Kidney epithelial cell (primary cell): Measurements from ENCODE around the gene DMKN. TPM values are rescaled to one million over a fixed set of nuclear protein-coding genes. Genes with fewer than 3 reads are reported as not detected.
A peak's percentile ranks its signal among the peaks of the same experiment; 100 is the strongest.

ENCODE experiments used
- DNase-seq: peaks from one replicate; pipeline ENCODE4 v3.0.0-alpha.2; 2010; ENCODE audit warnings: low read depth
- H3K27me3 ChIP-seq: 2 replicates; pipeline ENCODE4 v1.6.0; 2011; ENCODE audit warnings: low read length; ENCODE audit not compliant: control insufficient read depth, insufficient read depth
- H3K36me3 ChIP-seq: 2 replicates; pipeline ENCODE4 v1.5.1; 2011; ENCODE audit warnings: low read length; ENCODE audit not compliant: control insufficient read depth, insufficient read depth
- H3K4me3 ChIP-seq: 2 replicates; pipeline ENCODE4 v1.5.1; 2011; ENCODE audit warnings: low read depth, mild to moderate bottlenecking, control low read depth, low read length
- total RNA-seq: library from RNA; depleted of rRNA; stranded (reverse); fragments of >200 nt; gene quantifications from 2 replicates; pipeline ENCODE4 v1.2.3, GENCODE V29; 2015
- TF ChIP-seq, protein P1 (sequence below): IDR thresholded peaks from 2 replicates; pipeline ENCODE4 v1.5.1; 2011; ENCODE audit warnings: mild to moderate bottlenecking, moderate library complexity, low read length, control low read depth, inconsistent platforms; ENCODE audit not compliant: insufficient read depth, poor library complexity, severe bottlenecking

Gene DMKN
- total RNA-seq, 1 donor from 2014 or later, result 266 TPM

- DNase-seq, result peak; percentile 29
- Histone ChIP-seq H3K36me3 (no peaks in the 10 kb centered on the region), H3K4me3 (peak overlapping the region; percentile 45), H3K27me3 (peaks cover 11% of the 10 kb centered on the region)
- TF ChIP-seq, protein P1, sequence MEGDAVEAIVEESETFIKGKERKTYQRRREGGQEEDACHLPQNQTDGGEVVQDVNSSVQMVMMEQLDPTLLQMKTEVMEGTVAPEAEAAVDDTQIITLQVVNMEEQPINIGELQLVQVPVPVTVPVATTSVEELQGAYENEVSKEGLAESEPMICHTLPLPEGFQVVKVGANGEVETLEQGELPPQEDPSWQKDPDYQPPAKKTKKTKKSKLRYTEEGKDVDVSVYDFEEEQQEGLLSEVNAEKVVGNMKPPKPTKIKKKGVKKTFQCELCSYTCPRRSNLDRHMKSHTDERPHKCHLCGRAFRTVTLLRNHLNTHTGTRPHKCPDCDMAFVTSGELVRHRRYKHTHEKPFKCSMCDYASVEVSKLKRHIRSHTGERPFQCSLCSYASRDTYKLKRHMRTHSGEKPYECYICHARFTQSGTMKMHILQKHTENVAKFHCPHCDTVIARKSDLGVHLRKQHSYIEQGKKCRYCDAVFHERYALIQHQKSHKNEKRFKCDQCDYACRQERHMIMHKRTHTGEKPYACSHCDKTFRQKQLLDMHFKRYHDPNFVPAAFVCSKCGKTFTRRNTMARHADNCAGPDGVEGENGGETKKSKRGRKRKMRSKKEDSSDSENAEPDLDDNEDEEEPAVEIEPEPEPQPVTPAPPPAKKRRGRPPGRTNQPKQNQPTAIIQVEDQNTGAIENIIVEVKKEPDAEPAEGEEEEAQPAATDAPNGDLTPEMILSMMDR, result peak; percentile 93
Observed at GRCh38 chr19:35509861-35510625, 3.4 kb downstream of the DMKN start.

DNA sequence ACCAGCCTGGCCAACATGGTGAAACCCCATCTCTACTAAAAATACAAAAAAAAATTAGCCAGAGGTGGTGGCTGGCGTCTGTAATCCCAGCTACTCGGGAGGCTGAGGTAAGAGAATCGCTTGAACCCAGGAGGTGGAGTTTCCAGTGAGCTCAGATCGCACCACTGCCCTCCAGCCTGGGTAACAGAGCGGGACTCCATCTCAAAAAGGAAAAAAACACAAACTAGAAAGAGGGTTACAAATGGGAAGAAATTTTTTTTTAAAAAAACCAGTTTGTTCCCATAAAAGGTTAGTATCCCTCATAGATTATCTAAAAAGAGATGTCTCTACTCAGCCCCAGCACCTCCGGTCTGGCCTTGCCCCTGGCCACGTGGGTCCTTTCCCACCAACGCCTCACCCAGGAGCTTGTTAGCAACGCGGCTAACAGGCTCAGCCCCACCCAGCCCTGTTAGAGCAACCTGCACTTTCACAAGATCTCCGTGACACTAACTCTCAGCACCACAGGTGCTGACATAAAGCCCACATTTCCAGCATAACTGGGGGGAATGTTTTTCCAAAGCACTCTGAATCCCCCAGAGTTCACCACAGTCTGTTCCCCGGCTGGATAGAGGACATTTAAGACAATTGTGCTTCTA is 4.3 kb downstream of the DMKN start:
- DNase-seq, result peak; percentile 34
- Histone ChIP-seq H3K4me3 (peak overlapping the region; percentile 45), H3K27me3 (peaks cover 6% of the 10 kb centered on the region), H3K36me3 (no peaks in the 10 kb centered on the region)
- TF ChIP-seq, protein P1, result no peak

GRCh38 chr19:35508129-35508528 is 5.3 kb downstream of the DMKN start:
- no peak for DNase-seq
- TF ChIP-seq, protein P1, result no peak
- no peaks in the 10 kb centered on the region for H3K36me3 ChIP-seq
- H3K27me3 ChIP-seq, result peaks cover 2% of the 10 kb centered on the region
- H3K4me3 ChIP-seq, result no peak overlapping the region

DNA sequence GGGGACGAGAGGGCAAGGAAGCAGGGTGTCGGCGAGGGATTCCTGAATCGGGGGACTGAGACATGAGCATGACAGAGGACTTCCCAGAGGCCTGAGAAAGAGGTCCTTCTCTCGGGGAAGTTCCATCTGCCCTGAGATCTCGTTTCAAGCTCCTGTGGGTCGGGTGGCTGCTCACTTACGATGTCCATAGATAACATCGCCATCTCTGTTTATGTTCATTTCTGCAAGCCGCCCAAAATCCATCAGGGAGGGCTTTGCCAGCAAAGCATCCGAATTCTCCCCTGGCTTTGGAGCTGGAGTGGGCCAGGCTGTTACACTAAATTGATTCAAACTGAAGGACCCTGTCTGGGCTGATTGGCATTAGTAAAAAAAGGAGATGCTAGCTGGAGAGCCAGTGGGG is 5.9 kb downstream of the DMKN start:
- H3K27me3 ChIP-seq, result peaks cover 2% of the 10 kb centered on the region
- no peaks in the 10 kb centered on the region for H3K36me3 ChIP-seq
- no peak overlapping the region for H3K4me3 ChIP-seq
- TF ChIP-seq, protein P1, result no peak
- DNase-seq, result no peak

- no peak overlapping the region for H3K4me3 ChIP-seq
- DNase-seq, result no peak
- H3K27me3 ChIP-seq, result no peaks in the 10 kb centered on the region
- TF ChIP-seq, protein P1, result no peak
- H3K36me3 ChIP-seq, result no peaks in the 10 kb centered on the region
Observed at GRCh38 chr19:35506011-35506410, 7.4 kb downstream of the DMKN start.
